Measurements from ENCODE around the gene ITPRID2. TPM values are rescaled to one million over a fixed set of nuclear protein-coding genes. Genes with fewer than 3 reads are reported as not detected.
A peak's percentile ranks its signal among the peaks of the same experiment; 100 is the strongest.

Gene ITPRID2
- total RNA-seq, 1 experiment from 2014 or later = 1,605 TPM

- RAD21 ChIA-PET (ENCODE audit: low non-redundant PET in 1 of 2, low total read pairs in 2 of 2, uncharacterized antibody in 2 of 2, unreplicated experiment in 2 of 2) = no interaction called here
Measured at GRCh38 chr2:181923121-181923520, 31.6 kb downstream of the ITPRID2 start.

More at GRCh38 chr2:181923121-181923520, 31.6 kb downstream of the ITPRID2 start:
- Histone ChIP-seq H3K9me3 (ENCODE audit: control insufficient read depth in 1 of 2, insufficient read depth in 1 of 2, low read depth in 1 of 2, low read length in 2 of 2) (no peaks in the 10 kb centered on the region), H3K27me3 (ENCODE audit: insufficient read depth, low read length) (no peaks in the 10 kb centered on the region), H2AFZ (ENCODE audit: low read depth, low read length, poor library complexity, severe bottlenecking) (no peak overlapping the region), H3K4me1 (ENCODE audit: control insufficient read depth in 1 of 2, insufficient read depth in 2 of 2, low read length in 2 of 2) (peaks cover 24 to 67% of the 10 kb centered on the region in 2 experiments; a peak in 3 of 4 replicates), H3K79me2 (ENCODE audit: insufficient read depth, low read length) (peaks cover 100% of the 10 kb centered on the region), H3K27ac (ENCODE audit: low read depth, low read length) (peak overlapping the region; percentile 51; the same call in 1 of the 2 replicates), H4K20me1 (ENCODE audit: insufficient read depth) (peaks cover 68% of the 10 kb centered on the region), H3K4me2 (ENCODE audit: low read length) (no peak overlapping the region), H3K9me2 (ENCODE audit: insufficient read depth) (no peaks in the 10 kb centered on the region), H3K36me3 (ENCODE audit: control insufficient read depth in 1 of 2, insufficient read depth in 2 of 2, low read length in 2 of 2) (peaks cover 69 to 79% of the 10 kb centered on the region in 2 experiments), H3K9ac (ENCODE audit: low read length) (no peak overlapping the region), H3K4me3 (replicated peaks in 1 of 2; ENCODE audit: low read depth in 1 of 2, low read length in 2 of 2) (no peak overlapping the region)
- POLR2A ChIA-PET = no interaction called here
- intact Hi-C loops (cut with micrococcal nuclease) = no loop called here
- CTCF ChIA-PET = no interaction called here
- ATAC-seq (no peak), DNase-seq (ENCODE audit: low read depth, low spot score) (no peak)
- no peak for TF ChIP-seq ZFX (IDR thresholded peaks at IDR 0.05)
- no peak for TF ChIP-seq EGR1 (IDR thresholded peaks at IDR 0.05; ENCODE audit: low read depth)
- no peak for TF ChIP-seq MAX (IDR thresholded peaks at IDR 0.05)
- no peak for TF ChIP-seq SP1 (IDR thresholded peaks at IDR 0.05; ENCODE audit: low read depth)
- TF ChIP-seq REST (IDR thresholded peaks at IDR 0.05; ENCODE audit: low read depth) = no peak
- no peak for TF ChIP-seq POLR2A (IDR thresholded peaks at IDR 0.05; ENCODE audit: borderline replicate concordance, extremely low read depth, insufficient read depth, insufficient read length)
- no peak for TF ChIP-seq YY1 (IDR thresholded peaks at IDR 0.05; ENCODE audit: extremely low read depth, insufficient replicate concordance, low read depth, low read length)
- no peak for TF ChIP-seq POLR2AphosphoS5 (IDR thresholded peaks at IDR 0.05; ENCODE audit: low read depth, low read length)
- no peak for TF ChIP-seq SRF (IDR thresholded peaks at IDR 0.05; ENCODE audit: low read depth)
- no peak for TF ChIP-seq ELF1 (IDR thresholded peaks at IDR 0.05; ENCODE audit: borderline replicate concordance, low read depth)
- BruUV-seq (replicated peaks) = no TSS peak
